ENCODE measurements around the gene ERCC4. TPM values are rescaled to one million over a fixed set of nuclear protein-coding genes. Genes with fewer than 3 reads are reported as not detected.

The ERCC4 gene
- total and polyA plus RNA-seq, 2 experiments from 2014 or later = 5.4 to 21.6 TPM

GRCh38 chr16:13936155-13936554, 16.2 kb downstream of the ERCC4 start:
- TF ChIP-seq NANOG (IDR thresholded peaks at IDR 0.05; ENCODE audit: borderline replicate concordance) (no peak), STAT1 (IDR thresholded peaks at IDR 0.05; ENCODE audit: unreplicated experiment) (no peak), ZNF114 (CRISPR knock-in tag; IDR thresholded peaks at IDR 0.05) (no peak), POLR2AphosphoS5 (IDR thresholded peaks at IDR 0.05; ENCODE audit: low read depth) (no peak), JUNB (IDR thresholded peaks at IDR 0.05; ENCODE audit: unreplicated experiment) (no peak), EZH2 (IDR thresholded peaks at IDR 0.05; ENCODE audit: low read depth, unreplicated experiment) (no peak), ZNF462 (CRISPR knock-in tag; IDR thresholded peaks at IDR 0.05) (no peak), ETS1 (IDR thresholded peaks at IDR 0.05) (no peak), CTCF (conservative IDR thresholded peaks at IDR 0.05; ENCODE audit: low read depth in 2 of 2) (no peak), REST (IDR thresholded peaks at IDR 0.05; ENCODE audit: unreplicated experiment) (no peak), EZH2phosphoT487 (IDR thresholded peaks at IDR 0.05; ENCODE audit: unreplicated experiment) (no peak), ZNF331 (CRISPR knock-in tag; IDR thresholded peaks at IDR 0.05; ENCODE audit: low read depth) (no peak), CREB1 (CRISPR knock-in tag; IDR thresholded peaks at IDR 0.05; ENCODE audit: low read depth) (no peak)
- Histone ChIP-seq H3K27ac (ENCODE audit: low read depth) (no peak overlapping the region), H3K4me3 (no peak overlapping the region), H3K4me1 (ENCODE audit: insufficient read depth) (no peaks in the 10 kb centered on the region), H3F3A (replicated peaks; ENCODE audit: low read depth) (no peaks in the 10 kb centered on the region), H4K20me1 (replicated peaks; ENCODE audit: insufficient read depth) (no peaks in the 10 kb centered on the region), H3K27me3 (ENCODE audit: insufficient read depth) (no peaks in the 10 kb centered on the region), H2AFZ (no peak overlapping the region), H3K36me3 (ENCODE audit: insufficient read depth) (peaks cover 20% of the 10 kb centered on the region; the same call in 1 of the 2 replicates), H3K9me2 (ENCODE audit: insufficient read depth) (no peaks in the 10 kb centered on the region), H3K79me2 (replicated peaks; ENCODE audit: insufficient read depth) (no peaks in the 10 kb centered on the region), H3K4me2 (no peak overlapping the region)
- H3K36me3 Mint-ChIP-seq (ENCODE audit: low read depth) = peaks cover 15% of the 10 kb centered on the region; the same call in 2 of the 3 replicates
- no peak overlapping the region for H3K4me3 Mint-ChIP-seq
- H3K27me3 Mint-ChIP-seq (ENCODE audit: insufficient read depth, low read depth, poor library complexity) = peaks cover 2% of the 10 kb centered on the region
- DNase-seq (ENCODE audit: low spot score) (no peak), ATAC-seq (no peak)
- H3K9me3 Mint-ChIP-seq = no peaks in the 10 kb centered on the region
- no peaks in the 10 kb centered on the region for H3K4me1 Mint-ChIP-seq
- H3K27ac Mint-ChIP-seq = no peak overlapping the region

Data from GM23338 (cell line).